Esophagus squamous epithelium (tissue), 5 donors: Measurements from ENCODE around the gene SIRPG. TPM values are rescaled to one million over a fixed set of nuclear protein-coding genes. Genes with fewer than 3 reads are reported as not detected.
A peak's percentile ranks its signal among the peaks of the same experiment; 100 is the strongest.

Source experiments
- DNase-seq: peaks from one replicate; lab custom pipeline; 2025; lab: John Stamatoyannopoulos, UW
- H3K27ac ChIP-seq, 4 donors: fragments of 200-600 bp; sonication (generic); one replicate each; pipeline ENCODE4 v1.5.1; 2016 to 2019; ENCODE audit warnings: mild to moderate bottlenecking in 1 of 4
- H3K27me3 ChIP-seq, 4 donors: fragments of 200-600 bp; sonication (generic); 1 replicate in 3 of 4; 2 replicates in 1 of 4; pipeline versions ENCODE4 v1.5.1 to v1.6.0; 2017 to 2021; ENCODE audit warnings: antibody characterized with exemption in 1 of 4
- H3K36me3 ChIP-seq, 3 donors: fragments of 200-600 bp; sonication (generic); one replicate each; pipeline ENCODE4 v1.5.1; 2016 to 2019
- H3K4me1 ChIP-seq, 3 donors: fragments of 200-600 bp; sonication (generic); one replicate each; pipeline ENCODE4 v1.5.1; 2017 to 2019
- H3K4me3 ChIP-seq, 4 donors: fragments of 200-600 bp; sonication (generic); 1 replicate in 3 of 4; 2 replicates in 1 of 4; pipeline ENCODE4 v1.5.1; 2016 to 2019; ENCODE audit warnings: mild to moderate bottlenecking in 2 of 4, moderate library complexity in 1 of 4
- H3K9me3 ChIP-seq, 3 donors: fragments of 200-600 bp; sonication (generic); one replicate each; pipeline ENCODE4 v1.5.1; 2016 to 2019
- POLR2A ChIP-seq, 4 donors: fragments of 450-650 bp; IDR thresholded peaks; one replicate each; pipeline ENCODE4 v1.6.1; 2017; ENCODE audit warnings: antibody characterized with exemption in 4 of 4, mild to moderate bottlenecking in 4 of 4, moderate library complexity in 3 of 4
- WGBS, 2 donors: methylation state at CpG; one replicate each; pipeline ENCODE4 v1.1.5; 2018; 5-methylcytosine and 5-hydroxymethylcytosine counted together
- intact Hi-C: fragments of 100-400 bp; cut with DNase I; formaldehyde crosslinking; loops from one replicate; pipeline ENCODE4 v1.15.0; 2022
- total RNA-seq, 4 donors: library from RNA; depleted of rRNA; stranded (reverse); fragments of >200 nt; gene quantifications; one replicate each; pipeline ENCODE4 v1.1.0, GENCODE V29; 2016
- TF ChIP-seq, protein P1 (sequence below), 6 experiments: fragments of 450-650 bp in 4 of 6; fragments of 200-600 bp in 2 of 6; sonication (generic) in 2 of 6; IDR thresholded peaks; one replicate each; pipeline ENCODE4 v1.5.1; 2016 to 2019; ENCODE audit warnings: antibody characterized with exemption in 6 of 6, mild to moderate bottlenecking in 4 of 6, moderate library complexity in 4 of 6
- donor health status: DM: yes; HTN: yes; CAD: no.

The SIRPG gene
- total RNA-seq, 4 donors from 2014 or later, result 1.1 to 1.7 (median 1.5) TPM; not detected in 1

DNA sequence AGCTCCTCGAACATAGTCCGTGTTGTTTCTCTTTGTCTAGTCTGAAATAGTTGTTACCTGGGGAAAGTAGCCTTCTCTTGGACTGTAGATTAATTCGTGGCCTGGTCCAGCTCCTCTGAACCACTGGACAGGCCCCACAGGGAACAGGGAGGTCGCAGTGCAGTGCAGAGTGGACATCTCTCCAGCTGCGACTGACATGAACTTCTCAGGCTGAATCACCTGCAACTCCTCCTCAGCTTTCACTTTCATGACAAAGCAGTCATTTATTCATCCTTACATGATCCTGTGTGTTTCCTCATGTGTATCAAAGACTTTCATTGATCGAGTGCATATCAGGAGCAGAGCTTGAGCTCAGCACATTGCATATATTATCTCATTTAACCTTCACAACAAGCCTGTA is 19.1 kb upstream of the SIRPG start:
- no peak overlapping the region for H3K27ac ChIP-seq
- WGBS, 2 donors, result 65 to 69% methylated on average over 5 to 6 of the region's 6 CpGs
- intact Hi-C loops, result no loop called here
- no peak for DNase-seq
- H3K4me1 ChIP-seq, result no peaks in the 10 kb centered on the region
- peaks cover 0 to 33% (median 0%) of the 10 kb centered on the region in 4 donors for H3K27me3 ChIP-seq
- H3K9me3 ChIP-seq, result no peaks in the 10 kb centered on the region
- TF ChIP-seq, protein P1, sequence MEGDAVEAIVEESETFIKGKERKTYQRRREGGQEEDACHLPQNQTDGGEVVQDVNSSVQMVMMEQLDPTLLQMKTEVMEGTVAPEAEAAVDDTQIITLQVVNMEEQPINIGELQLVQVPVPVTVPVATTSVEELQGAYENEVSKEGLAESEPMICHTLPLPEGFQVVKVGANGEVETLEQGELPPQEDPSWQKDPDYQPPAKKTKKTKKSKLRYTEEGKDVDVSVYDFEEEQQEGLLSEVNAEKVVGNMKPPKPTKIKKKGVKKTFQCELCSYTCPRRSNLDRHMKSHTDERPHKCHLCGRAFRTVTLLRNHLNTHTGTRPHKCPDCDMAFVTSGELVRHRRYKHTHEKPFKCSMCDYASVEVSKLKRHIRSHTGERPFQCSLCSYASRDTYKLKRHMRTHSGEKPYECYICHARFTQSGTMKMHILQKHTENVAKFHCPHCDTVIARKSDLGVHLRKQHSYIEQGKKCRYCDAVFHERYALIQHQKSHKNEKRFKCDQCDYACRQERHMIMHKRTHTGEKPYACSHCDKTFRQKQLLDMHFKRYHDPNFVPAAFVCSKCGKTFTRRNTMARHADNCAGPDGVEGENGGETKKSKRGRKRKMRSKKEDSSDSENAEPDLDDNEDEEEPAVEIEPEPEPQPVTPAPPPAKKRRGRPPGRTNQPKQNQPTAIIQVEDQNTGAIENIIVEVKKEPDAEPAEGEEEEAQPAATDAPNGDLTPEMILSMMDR (IDR thresholded peaks at IDR 0.05), result no peak
- TF ChIP-seq POLR2A (IDR thresholded peaks at IDR 0.05), result no peak
- no peaks in the 10 kb centered on the region for H3K36me3 ChIP-seq
- no peak overlapping the region for H3K4me3 ChIP-seq

DNA sequence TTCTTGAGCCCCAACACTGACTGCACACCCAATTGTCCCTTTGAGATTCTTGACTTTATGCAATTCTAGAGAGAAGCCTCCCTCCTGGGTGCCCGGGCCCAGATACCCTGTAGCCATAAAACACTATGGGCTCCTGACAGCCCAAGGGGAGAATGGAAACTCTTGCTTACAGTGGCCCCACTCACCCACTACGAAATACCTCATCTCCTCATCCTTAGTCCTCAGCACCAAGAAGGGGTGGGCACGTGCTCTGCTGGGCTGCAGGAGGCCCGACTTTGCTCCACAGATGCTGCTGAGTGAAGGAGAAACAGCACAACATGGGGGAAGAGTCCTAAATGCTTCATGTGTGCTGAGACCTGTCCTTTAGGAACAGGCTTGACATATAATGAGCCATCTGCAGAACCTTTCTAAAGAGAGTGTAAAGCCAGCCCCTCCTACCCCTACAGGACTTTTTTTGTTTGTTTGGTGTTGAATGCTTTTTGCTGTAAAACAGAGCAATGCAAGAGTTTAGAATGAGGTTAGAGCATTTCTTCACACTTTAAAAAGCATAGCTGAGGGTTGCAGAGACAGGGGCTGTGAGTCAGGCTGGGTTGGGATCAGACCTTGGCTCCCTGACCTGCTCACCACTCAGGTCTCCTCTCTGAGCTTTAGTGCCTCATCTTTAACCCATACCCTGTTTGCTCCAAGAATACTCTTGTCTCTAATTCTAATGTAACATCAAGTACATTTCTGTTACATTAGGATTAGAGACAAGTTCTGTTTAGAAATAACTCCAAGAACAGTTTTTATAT is 17.6 kb upstream of the SIRPG start:
- intact Hi-C loops, result no loop called here
- Histone ChIP-seq H3K9me3 (no peaks in the 10 kb centered on the region), H3K36me3 (no peaks in the 10 kb centered on the region), H3K27ac (no peak overlapping the region), H3K4me3 (no peak overlapping the region), H3K27me3 (peaks cover 0 to 33% (median 0%) of the 10 kb centered on the region in 4 donors), H3K4me1 (no peaks in the 10 kb centered on the region)
- 64% methylated on average over 4 of the region's 4 CpGs; no CpG with 5 or more reads in 1 of the 2 donors for WGBS, 2 donors
- no peak for DNase-seq
- TF ChIP-seq, protein P1 (IDR thresholded peaks at IDR 0.05), result no peak
- TF ChIP-seq POLR2A (IDR thresholded peaks at IDR 0.05), result no peak

DNA sequence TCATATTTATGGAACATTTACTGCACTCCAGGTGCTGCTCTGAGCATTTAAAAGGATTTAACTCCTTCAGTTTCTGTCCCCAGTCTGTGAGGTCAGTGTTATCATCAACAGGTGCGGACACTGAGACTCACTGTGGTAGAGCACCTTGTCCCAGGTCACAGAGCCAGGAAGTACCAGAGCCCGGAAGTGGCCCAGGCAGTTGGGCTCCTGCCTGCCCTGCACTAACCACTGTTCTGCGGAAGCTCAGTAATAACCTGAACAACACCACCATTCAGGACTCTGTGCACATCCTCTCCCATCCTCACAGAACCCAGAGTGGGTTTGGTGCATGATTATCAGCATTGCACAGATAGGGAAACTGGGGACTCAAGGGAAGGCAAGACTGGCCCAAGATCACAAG is 16.8 kb upstream of the SIRPG start:
- H3K4me3 ChIP-seq, result no peak overlapping the region
- H3K9me3 ChIP-seq, result no peaks in the 10 kb centered on the region
- no peak for TF ChIP-seq POLR2A (IDR thresholded peaks at IDR 0.05)
- TF ChIP-seq, protein P1 (IDR thresholded peaks at IDR 0.05), result no peak
- 100% methylated on average over 2 of the region's 3 CpGs for WGBS, 2 donors
- no peak for DNase-seq
- no peak overlapping the region for H3K27ac ChIP-seq
- H3K27me3 ChIP-seq, result peaks cover 0 to 33% (median 0%) of the 10 kb centered on the region in 4 donors
- H3K36me3 ChIP-seq, result no peaks in the 10 kb centered on the region
- H3K4me1 ChIP-seq, result no peaks in the 10 kb centered on the region
- intact Hi-C loops, result no loop called here

DNA sequence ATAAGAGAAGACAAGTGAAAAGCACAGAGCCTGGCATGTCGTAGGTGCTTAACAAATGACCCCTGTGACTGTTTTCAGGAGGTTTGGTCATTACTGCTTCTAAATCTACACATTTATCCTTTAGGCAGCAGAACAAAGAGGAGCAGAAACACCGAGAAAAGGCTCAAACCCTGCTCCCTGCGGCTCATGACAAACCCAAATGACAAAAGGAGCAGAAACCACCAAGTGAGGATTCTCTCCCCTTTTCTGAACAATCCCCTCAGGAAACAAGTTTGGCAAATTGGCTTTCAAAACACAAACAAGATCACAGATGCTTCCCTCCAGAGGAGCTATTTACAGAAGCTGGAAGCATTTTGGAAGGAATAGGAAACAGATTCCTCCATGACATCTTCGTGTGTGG is 15.8 kb upstream of the SIRPG start:
- H3K4me3 ChIP-seq, result no peak overlapping the region
- peaks cover 0 to 34% (median 0%) of the 10 kb centered on the region in 4 donors for H3K27me3 ChIP-seq
- H3K4me1 ChIP-seq, result no peaks in the 10 kb centered on the region
- no peak for TF ChIP-seq POLR2A (IDR thresholded peaks at IDR 0.05)
- TF ChIP-seq, protein P1 (IDR thresholded peaks at IDR 0.05), result no peak
- no peak for DNase-seq
- 32 to 44% methylated on average over 4 of the region's 4 CpGs for WGBS, 2 donors
- H3K36me3 ChIP-seq, result no peaks in the 10 kb centered on the region
- intact Hi-C loops, result no loop called here
- no peaks in the 10 kb centered on the region for H3K9me3 ChIP-seq
- H3K27ac ChIP-seq, result peak overlapping the region in 2 of 4 donors; percentile 7 to 14

DNA sequence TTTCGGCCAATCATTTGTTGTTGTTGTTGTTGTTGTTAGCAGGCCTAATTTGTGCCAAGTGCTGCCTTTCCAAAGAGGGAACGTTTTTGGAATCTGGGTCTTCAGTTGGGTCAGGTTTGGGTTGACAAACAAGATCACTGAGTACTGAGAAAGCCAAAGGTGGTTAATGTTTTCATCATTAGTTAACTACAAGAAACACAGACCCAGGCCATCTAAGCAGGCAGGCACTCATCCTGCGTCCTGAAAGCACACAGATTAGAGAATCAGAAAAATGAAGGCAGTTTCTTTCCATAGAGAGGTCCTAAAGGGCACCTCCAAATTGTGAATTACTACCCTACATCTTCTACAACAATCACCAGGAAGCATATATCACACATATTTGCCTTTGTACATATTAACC is 15.1 kb upstream of the SIRPG start:
- H3K4me3 ChIP-seq, result no peak overlapping the region
- no peak for TF ChIP-seq POLR2A (IDR thresholded peaks at IDR 0.05)
- TF ChIP-seq, protein P1 (IDR thresholded peaks at IDR 0.05), result no peak
- H3K4me1 ChIP-seq, result no peaks in the 10 kb centered on the region
- H3K27ac ChIP-seq, result peak overlapping the region in 1 of 4 donors; percentile 14
- no peaks in the 10 kb centered on the region for H3K36me3 ChIP-seq
- peaks cover 0 to 34% (median 0%) of the 10 kb centered on the region in 4 donors for H3K27me3 ChIP-seq
- WGBS, 2 donors, result 40 to 66% methylated on average over 3 of the region's 3 CpGs
- no peak for DNase-seq
- H3K9me3 ChIP-seq, result no peaks in the 10 kb centered on the region
- intact Hi-C loops, result no loop called here
